HL-60 (cell line): ENCODE results near the gene TENT5A.

Experiments
- POLR2AphosphoS5 ChIP-seq: IDR thresholded peaks from 2 replicates; pipeline ENCODE4 v1.6.1; 2012; ENCODE audit warnings: low read depth
- TF ChIP-seq, protein P1 (sequence below): IDR thresholded peaks from one replicate; pipeline ENCODE4 v1.5.1; 2011; ENCODE audit warnings: low read length, control low read depth, inconsistent platforms; ENCODE audit not compliant: insufficient read depth

DNA sequence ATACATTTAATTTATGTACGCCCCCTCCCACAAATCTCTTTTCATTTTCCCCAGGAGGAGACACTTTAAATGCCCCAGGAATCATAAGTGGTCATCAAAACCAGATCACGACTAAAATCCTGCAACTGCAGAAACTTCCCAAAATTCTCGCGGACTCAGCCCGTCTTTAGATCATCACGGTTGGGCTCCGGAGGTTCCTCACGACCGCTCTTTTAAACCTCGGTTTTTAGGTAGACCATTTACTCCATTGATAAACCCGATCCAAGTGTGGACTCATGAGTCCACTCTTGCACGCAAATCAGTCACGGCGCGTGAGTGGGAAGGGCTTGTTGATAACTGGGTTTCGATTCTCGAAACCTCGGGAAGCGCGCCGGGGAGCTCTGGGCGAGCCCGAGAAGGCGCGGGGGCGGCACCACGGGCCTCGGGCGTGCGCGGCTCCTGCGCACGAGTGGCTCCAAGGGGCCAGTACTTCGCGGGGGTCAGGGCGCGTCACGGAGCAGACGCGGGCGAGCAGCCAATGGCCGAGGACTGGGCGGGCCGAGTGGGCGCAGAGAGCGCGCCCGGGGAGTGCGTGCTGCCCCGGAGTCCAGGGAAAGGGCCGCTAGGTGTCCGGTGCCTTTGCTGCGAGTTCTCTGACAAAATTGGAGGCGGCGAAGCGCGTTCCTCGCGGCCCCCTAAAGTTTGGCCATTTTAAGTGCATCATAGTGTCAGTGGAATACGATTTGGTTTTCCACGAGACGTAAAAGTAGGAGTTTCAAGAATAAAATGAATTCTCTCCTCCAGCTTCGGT is 635 bp upstream of the TENT5A start:
- TF ChIP-seq, protein P1, sequence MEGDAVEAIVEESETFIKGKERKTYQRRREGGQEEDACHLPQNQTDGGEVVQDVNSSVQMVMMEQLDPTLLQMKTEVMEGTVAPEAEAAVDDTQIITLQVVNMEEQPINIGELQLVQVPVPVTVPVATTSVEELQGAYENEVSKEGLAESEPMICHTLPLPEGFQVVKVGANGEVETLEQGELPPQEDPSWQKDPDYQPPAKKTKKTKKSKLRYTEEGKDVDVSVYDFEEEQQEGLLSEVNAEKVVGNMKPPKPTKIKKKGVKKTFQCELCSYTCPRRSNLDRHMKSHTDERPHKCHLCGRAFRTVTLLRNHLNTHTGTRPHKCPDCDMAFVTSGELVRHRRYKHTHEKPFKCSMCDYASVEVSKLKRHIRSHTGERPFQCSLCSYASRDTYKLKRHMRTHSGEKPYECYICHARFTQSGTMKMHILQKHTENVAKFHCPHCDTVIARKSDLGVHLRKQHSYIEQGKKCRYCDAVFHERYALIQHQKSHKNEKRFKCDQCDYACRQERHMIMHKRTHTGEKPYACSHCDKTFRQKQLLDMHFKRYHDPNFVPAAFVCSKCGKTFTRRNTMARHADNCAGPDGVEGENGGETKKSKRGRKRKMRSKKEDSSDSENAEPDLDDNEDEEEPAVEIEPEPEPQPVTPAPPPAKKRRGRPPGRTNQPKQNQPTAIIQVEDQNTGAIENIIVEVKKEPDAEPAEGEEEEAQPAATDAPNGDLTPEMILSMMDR: no peak
- TF ChIP-seq POLR2AphosphoS5: peak; percentile 85; the same call in 1 of the 2 replicates
